ENCODE results near the gene SLC34A3. TPM values are rescaled to one million over a fixed set of nuclear protein-coding genes. Genes with fewer than 3 reads are reported as not detected.

Gene SLC34A3
- total RNA-seq, 1 experiment from 2014 or later: not detected

GRCh38 chr9:137221506-137222111, 9.1 kb upstream of the SLC34A3 start:
- no peaks in the 10 kb centered on the region for H3K9me3 ChIP-seq (ENCODE audit: low read depth, low read length, poor library complexity, severe bottlenecking)
- ChIA-PET CTCF (no interaction called here), POLR2A (ENCODE audit: low non-redundant PET) (no interaction called here)
- H3K27ac ChIP-seq (ENCODE audit: low read depth, low read length, poor library complexity, severe bottlenecking): peak overlapping the region; percentile 67
- H3K4me1 ChIP-seq (ENCODE audit: insufficient read depth, low read length, poor library complexity, severe bottlenecking): peaks cover 9% of the 10 kb centered on the region
- intact Hi-C loops (cut with micrococcal nuclease; ENCODE audit: unreplicated experiment): loop anchor here (5.0 kb wide), 1 partner anchor 429 kb away; the partner anchor contains the start of gene TMEM141
- no peak for TF ChIP-seq CTCF (conservative IDR thresholded peaks at IDR 0.05; ENCODE audit: low read depth, low read length)
- TF ChIP-seq EZH2 (IDR thresholded peaks at IDR 0.05; ENCODE audit: borderline replicate concordance, low read depth, low read length, poor library complexity, severe bottlenecking): no peak
- no peaks in the 10 kb centered on the region for H3K27me3 ChIP-seq (replicated peaks; ENCODE audit: insufficient read depth, low read depth, low read length, poor library complexity)
- peak overlapping the region; percentile 72 for H3K4me3 ChIP-seq (ENCODE audit: low read depth, low read length, poor library complexity, severe bottlenecking)
- DNase-seq (ENCODE audit: low spot score): no peak
- BruUV-seq (replicated peaks): no TSS peak
- no peaks in the 10 kb centered on the region for H3K36me3 ChIP-seq (ENCODE audit: insufficient read depth, low read length, poor library complexity, severe bottlenecking)

DNA sequence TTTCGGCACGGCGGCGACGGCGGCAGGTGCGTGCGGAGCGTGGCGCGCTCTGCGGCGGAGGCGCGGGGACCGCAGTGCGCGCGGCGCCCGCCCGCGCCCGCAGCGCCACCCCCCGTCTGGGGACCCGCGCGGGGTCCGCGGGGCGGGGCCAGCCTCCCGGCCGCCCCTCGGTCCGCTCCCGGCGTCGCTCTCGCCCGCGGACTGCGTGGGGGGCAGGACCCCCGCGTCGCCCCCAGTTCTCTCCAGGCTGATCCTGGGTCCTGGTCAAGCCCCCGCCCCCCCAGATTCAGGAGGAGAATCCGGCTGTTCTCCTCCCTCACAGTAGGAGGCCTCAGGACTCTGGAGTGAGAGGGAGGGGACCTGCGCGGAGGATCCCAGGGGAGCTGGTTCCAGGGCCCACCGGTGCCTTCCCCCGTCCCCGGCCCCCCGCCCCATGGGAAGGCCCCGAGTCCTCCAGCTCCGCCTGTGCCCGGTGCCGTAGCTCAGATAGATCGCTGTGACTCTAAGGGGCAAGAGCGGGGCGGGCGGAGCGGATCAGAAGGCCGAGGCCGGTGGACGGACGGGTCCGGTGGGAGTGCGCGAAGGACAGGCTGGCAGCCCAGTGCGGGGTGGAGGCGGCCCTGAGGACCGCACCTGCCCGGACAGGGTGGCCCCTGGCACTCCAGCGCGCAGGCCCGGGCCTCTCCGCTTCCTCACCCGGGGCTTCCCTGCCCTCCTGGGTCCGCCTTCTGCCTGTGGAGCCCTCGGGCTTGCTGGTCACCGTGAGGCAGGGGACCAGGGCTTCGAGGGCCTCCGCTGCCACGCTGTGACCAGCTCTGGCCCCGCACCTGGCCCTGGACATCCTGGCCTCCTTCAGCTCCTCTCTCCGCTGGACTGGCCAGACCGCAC, 8.3 kb upstream of the SLC34A3 start, which contains the start of gene RNF208:
Gene RNF208 (minus strand): TSS at position 51 of the 888 bp plus-strand sequence. CDS start 1,028 bp downstream, outside the sequence.
- H3K4me1 ChIP-seq (ENCODE audit: insufficient read depth, low read length, poor library complexity, severe bottlenecking): peaks cover 9% of the 10 kb centered on the region
- no peaks in the 10 kb centered on the region for H3K27me3 ChIP-seq (replicated peaks; ENCODE audit: insufficient read depth, low read depth, low read length, poor library complexity)
- no TSS peak for BruUV-seq (replicated peaks)
- no peak for TF ChIP-seq EZH2 (IDR thresholded peaks at IDR 0.05; ENCODE audit: borderline replicate concordance, low read depth, low read length, poor library complexity, severe bottlenecking)
- no peak for TF ChIP-seq CTCF (conservative IDR thresholded peaks at IDR 0.05; ENCODE audit: low read depth, low read length)
- H3K36me3 ChIP-seq (ENCODE audit: insufficient read depth, low read length, poor library complexity, severe bottlenecking): no peaks in the 10 kb centered on the region
- DNase-seq (ENCODE audit: low spot score): no peak
- intact Hi-C loops (cut with micrococcal nuclease; ENCODE audit: unreplicated experiment): loop anchor here (5.0 kb wide), 1 partner anchor 430 kb away; the partner anchor contains the start of gene TMEM141
- peak within 1 kb of the TSS; percentile 67 for H3K27ac ChIP-seq (ENCODE audit: low read depth, low read length, poor library complexity, severe bottlenecking)
- peak within 1 kb of the TSS; percentile 72 for H3K4me3 ChIP-seq (ENCODE audit: low read depth, low read length, poor library complexity, severe bottlenecking)
- POLR2A ChIA-PET (ENCODE audit: low non-redundant PET): no interaction called here
- no peaks in the 10 kb centered on the region for H3K9me3 ChIP-seq (ENCODE audit: low read depth, low read length, poor library complexity, severe bottlenecking)
- CTCF ChIA-PET: interaction anchor here (0.5 to 1.7 kb wide), 5 partner anchors 12 to 224 kb away, joined by 3 to 22 read pairs (median 4); no protein-coding TSS in a partner anchor

DNA sequence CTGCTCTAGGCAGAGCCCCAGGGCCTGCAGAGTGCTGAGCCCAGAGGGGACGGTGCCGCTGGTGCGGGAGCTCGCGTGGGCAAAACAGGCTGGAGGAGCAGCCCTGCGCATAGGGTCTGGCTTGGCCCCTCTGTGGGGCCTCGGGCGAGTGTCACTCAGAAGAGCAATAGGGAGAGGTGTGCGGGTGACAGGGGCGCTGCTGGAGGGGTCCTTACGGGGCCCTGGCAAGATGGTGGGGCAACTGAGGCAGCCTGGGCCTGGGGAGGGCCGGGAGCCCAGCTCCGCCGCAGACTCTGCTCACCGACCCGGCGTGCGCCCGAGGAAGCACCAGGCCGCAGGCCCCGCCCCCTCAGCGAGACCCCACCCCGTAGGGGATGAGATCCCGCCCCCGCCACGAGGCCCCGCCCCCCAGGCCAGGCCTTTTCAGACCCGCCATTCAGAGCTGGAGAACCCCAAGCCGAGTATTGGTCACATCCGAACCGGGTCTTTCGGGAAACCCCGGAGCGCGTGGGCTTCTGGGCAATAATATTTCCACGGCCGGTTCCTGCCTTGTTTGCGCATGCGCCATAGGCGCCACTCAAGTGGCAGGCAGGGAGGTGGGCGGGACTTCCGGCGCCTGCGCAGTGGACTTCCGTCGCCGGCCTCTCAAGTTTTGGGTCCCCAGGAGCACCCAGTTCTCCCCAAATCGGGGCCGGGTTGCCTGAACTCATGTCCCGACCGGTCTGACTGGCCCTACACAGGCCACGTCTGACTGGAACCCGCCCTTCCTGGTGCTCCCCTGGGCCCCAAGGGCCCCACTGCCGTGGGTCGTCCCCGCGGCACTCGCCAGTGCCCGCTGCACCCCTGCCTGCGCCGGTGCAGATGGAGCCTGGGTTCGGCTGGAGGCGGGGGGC, 7.4 kb upstream of the SLC34A3 start:
- H3K27ac ChIP-seq (ENCODE audit: low read depth, low read length, poor library complexity, severe bottlenecking): peak overlapping the region; percentile 87
- BruUV-seq (replicated peaks): no TSS peak
- H3K4me1 ChIP-seq (ENCODE audit: insufficient read depth, low read length, poor library complexity, severe bottlenecking): peaks cover 9% of the 10 kb centered on the region
- DNase-seq (ENCODE audit: low spot score): peak; percentile 99
- CTCF ChIA-PET: interaction anchor here (0.6 to 1.7 kb wide), 9 partner anchors 9 to 339 kb away, joined by 3 to 22 read pairs (median 5); no protein-coding TSS in a partner anchor
- H3K36me3 ChIP-seq (ENCODE audit: insufficient read depth, low read length, poor library complexity, severe bottlenecking): no peaks in the 10 kb centered on the region
- no peaks in the 10 kb centered on the region for H3K27me3 ChIP-seq (replicated peaks; ENCODE audit: insufficient read depth, low read depth, low read length, poor library complexity)
- intact Hi-C loops (cut with micrococcal nuclease; ENCODE audit: unreplicated experiment): loop anchor here (5.0 kb wide), 1 partner anchor 431 kb away; the partner anchor contains the start of gene TMEM141
- H3K4me3 ChIP-seq (ENCODE audit: low read depth, low read length, poor library complexity, severe bottlenecking): peak overlapping the region; percentile 72
- TF ChIP-seq EZH2 (IDR thresholded peaks at IDR 0.05; ENCODE audit: borderline replicate concordance, low read depth, low read length, poor library complexity, severe bottlenecking) (no peak), CTCF (conservative IDR thresholded peaks at IDR 0.05; ENCODE audit: low read depth, low read length) (no peak)
- no peaks in the 10 kb centered on the region for H3K9me3 ChIP-seq (ENCODE audit: low read depth, low read length, poor library complexity, severe bottlenecking)
- POLR2A ChIA-PET (ENCODE audit: low non-redundant PET): interaction anchor here (0.6 to 0.7 kb wide), 3 partner anchors 17 to 152 kb away, joined by 3 to 16 read pairs (median 9); no protein-coding TSS in a partner anchor

Data from A673 (cell line).